HG03139 (cell line): ENCODE measurements around the gene RFLNA.
"Not testable (repeated sequence)": the region's sequence is repeated elsewhere in the genome, so short reads cannot be mapped to it uniquely, and the experiment has no call there.

Source experiments
- ATAC-seq: cut with Tn5 transposase; IDR thresholded peaks from one replicate; pipeline ENCODE4 v1.9.1; 2021; ENCODE audit not compliant: unreplicated experiment

RFLNA gene

DNA sequence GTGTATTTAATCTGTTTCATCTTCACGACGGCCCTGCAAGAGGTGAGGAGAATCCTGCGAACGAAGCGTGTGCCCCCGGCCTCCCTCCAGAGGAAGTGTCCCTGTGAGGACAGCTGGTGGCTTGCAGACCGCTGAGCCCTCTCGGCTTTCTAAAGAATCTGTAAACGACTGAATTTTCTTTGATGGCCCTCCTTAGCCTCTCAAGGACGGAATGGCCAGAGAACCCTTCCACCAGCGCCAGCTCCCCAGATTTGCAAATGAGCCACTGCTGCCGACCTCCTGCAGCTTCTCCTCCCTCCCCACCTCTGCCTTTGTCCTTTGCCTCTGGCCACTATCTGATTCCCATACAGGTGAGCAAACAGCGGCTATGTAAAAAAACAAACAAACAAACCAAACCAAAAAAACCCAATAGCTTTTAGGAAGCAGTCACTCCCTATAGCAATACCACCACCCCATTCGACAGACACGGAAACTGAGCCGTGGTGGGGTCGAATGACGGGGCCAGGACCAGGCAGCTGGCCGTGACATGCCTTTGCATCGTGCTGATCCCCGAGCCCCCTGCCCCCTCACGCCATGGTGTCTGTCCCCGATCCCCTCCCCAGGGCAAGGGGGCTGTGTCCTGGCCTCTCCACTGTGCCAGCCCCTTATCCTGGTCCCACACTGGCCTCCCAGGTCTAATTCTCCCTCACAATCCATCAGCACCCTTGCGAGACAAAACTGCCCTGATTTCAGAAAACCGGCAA lies 23.6 kb downstream of the RFLNA start:
- ATAC-seq = no peak

DNA sequence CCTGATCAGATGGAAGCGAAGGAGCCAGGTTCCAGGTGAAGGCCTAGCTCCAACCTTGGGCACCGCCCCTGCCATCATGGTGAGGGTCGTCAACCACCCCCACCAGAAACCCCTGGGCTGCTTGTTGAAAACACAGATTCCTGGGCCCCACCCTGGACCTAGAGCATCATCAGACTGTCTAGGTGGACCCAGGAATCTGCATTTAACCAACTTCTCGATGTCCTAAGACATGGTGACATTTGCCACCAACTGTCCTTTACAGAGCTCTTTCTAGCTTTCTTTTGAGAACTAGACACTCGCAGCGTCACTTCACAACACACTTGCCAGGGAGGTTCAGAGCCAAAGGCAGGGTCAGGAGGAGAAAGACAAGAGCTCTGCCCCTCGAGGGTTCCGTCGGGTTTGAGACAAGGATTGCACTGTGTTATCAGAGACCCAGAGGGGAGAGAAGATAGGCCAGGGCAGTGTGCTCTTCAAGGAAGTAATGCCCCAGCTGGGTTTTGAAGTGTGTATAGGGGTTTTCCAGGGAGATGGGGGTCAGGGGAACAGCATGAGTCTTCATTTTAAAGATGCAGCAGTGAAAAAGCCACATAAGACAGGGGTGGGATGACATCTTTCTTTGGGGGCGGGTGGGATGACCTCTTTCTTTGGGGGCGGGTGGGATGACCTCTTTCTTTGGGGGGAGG lies 24.6 kb downstream of the RFLNA start:
- ATAC-seq = no peak

DNA sequence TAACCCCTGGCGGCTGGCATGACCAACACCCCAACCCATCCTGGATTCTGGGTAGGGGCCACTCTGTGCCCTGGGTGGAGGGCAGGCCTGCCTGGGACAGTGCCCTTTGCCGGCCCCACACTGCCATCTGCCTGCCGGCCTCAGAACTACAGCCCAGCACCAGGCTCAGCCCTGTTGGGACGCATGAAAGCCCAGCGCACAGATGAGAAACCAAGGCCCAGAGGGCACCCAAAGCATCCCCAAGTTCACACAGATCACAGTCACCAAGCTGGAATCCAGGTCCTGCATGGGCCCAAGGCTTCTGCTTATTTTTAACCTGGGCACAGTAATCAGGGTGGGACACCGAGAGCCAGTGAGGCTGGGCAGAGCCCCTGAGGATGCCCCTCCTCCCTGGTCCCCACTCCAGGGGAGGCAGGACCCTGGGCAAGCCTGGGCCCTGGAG lies 26.2 kb downstream of the RFLNA start:
- no peak for ATAC-seq

DNA sequence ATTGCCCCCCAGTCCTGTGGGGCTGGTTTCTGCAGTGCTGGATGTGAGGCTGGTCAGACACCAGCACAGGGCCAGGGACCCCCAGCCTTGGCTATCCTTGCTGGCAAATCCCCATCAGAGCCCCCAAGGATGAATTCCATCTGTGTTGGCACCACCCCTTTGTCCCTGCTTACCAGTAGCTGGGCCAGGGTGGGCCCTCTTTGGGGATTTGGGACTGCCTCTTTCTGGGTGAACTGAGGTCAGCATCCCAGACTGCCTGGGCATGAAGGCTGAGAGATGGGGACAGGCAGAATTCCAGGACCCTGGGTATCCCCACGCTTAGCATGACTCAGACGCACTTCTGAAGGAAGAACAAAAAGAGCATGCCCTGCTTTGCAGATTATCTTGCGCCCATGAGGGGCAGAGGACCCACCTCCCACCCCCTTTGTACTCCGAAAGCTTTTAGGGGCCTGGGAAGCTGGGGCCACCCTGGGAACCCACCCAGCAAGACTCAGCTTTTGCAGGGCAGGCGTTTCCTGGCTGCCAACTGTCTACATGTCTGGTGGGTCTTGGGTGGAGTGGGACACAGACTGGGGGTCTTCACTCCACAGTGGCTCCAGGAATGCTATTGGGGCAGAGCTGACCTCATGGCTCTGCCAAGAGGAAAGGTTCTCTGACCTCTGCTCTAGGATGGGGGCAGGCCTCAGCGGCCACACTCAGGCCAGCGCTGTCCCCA lies 26.8 kb downstream of the RFLNA start:
- ATAC-seq = no peak

DNA sequence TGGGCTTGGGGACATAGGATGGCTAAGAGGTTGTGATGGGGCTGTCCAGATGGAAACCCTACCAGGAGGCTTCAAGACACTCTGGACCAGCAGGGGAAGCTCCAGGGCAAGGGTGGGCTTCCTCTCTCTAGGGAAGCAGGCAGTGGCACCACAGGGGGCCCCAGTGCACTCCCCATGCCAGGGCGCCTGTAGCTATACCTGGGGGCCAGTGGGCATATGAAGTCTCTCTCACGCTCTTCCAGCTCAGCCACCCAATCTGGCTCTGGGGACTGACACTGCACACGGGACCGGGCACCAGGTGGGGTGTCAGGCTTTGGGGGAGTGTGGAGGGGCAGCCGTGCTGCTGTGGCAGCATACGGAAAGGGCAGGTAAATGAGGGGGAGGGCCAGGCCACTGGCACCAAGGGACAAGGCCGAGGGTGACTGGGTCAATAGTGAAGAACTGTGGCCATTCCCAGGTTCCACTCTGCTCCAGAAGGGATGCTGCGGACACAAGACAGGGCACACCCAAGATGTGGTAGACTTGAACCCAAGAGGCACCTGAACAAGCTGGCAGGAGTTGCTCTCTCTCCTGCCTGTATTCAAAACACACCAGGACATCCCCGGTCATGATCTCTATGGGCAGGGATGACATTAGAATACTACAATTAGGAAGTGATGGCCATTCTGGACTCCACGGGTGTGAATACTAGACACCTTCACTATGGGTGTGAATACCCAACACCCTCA lies 27.5 kb downstream of the RFLNA start:
- ATAC-seq = no peak

DNA sequence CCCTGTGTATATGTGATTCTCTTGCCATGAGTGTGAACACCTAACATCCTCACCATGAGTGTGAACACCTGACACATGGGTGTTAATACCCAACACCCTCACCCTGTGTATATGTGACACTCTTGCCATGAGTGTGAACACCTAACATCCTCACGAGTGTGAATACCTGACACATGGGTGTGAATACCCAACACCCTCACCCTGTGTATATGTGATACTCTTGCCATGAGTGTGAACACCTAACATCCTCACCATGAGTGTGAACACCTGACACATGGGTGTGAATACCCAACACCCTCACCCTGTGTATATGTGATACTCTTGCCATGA lies 28.1 kb downstream of the RFLNA start:
- ATAC-seq = not testable (repeated sequence)

DNA sequence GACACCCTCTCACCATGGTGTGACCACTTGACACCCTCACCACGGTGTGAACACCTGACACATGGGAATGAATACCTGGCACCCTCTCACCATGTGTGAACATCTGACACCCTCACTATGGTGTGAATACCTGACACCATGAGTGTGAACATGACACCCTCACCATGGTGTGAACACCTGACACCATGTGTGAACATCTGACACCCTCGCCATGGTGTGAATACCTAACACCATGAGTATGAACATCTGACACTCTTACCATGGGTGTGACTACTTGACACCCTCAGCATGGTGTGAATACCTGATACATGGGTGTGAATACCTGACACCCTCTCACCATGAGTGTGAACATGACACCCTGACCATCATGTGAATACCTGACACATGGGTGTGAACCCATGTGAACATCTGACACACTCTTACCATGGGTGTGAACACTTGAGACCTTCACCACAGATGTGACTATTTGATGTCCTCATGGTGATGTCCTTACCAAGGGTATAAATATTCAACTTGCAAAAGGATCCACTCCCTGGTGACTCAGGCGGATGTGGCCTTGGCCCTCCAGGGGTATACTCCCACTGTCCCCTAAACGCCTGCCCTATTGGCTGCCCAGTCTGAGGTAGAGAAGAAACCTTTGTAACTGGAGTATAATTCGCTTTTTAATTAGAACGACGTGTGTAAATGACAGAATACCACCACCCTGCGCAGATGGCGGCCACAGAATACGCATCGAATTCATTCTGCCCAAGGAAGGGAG lies 29.1 kb downstream of the RFLNA start:
- no peak for ATAC-seq

DNA sequence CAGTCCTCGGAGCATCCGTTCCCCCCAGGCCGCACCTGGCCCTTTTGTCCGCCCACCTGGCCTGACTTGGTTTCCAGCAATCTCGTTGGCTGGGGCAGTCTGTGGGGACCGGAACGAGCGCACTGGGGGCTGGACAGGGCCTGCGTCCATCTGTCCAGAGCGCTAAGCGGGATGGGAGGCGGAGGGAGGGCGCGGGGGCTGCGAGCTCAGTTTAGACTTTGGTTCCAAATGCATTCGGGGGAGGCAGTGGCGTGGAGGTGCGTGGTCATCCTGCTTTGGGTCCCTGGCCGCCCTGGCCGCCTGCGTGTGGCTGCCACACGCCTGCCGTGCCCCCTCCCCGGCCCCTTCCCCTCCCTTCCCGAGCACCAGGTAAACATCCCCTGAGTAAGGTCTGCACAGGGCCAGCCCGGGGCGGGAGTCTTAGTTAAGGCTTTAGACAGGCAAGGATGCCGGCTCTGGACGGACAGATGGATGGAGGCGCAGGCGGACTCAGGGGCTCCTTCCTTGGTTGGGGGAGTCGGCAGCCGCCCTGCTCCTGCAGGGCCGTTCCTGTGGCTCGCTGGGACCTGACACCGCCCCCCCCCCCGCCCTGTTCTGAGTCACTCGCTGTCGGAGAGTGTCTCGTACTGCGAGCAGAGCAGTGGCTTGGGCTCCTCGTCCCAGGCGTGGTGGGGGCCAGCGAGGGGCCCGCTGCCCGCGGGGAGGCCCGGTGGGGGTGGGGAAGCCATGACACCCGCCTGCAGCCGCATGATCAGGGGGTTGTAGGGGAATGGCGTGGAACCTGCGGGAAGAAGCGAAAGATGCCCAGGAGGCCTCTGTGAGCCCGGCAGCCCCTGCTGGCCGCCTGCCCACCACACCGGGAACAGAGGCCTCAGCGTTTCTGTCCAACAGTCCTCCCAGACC lies 30.2 kb downstream of the RFLNA start:
- ATAC-seq = no peak

DNA sequence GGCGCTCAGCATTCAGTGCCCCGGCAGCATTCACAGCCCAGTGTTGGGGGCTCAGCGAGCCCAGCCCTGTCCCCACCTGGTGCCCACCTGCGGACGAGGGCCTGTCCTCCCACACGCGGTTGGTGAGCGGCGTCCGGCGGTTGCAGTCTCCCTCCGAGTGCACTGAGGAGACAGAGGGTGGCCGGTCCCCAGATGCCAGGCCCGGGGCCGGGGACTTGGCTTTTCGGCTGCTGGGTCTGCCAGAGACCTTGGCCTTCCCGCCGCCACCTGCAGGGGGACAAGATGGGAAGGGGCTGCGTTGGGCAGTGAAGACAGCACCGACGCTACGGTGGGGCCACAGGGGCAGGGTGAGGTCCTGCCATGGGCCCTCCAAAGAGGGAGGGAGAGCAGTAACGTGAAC lies 31.2 kb downstream of the RFLNA start:
- ATAC-seq = no peak

DNA sequence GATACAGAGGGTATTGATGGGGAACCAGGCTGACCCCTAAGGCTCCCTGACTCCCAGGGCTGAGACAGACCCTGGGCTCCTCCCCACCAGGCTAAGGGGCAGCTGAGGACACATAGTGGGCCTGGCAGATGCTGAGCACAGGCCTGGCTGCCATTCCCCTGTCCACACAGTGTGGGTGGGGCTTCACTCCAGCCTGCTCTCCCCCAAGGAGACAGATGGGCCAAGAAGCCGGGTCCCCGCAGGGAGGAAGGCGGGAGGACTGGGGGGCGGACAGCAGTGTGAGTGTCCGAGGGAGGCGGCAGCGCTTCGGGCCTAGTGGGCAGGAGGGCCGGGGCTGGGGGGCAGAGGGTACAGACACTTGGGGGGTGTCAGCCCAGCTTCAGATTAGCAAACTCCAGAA lies 32.0 kb downstream of the RFLNA start:
- no peak for ATAC-seq

DNA sequence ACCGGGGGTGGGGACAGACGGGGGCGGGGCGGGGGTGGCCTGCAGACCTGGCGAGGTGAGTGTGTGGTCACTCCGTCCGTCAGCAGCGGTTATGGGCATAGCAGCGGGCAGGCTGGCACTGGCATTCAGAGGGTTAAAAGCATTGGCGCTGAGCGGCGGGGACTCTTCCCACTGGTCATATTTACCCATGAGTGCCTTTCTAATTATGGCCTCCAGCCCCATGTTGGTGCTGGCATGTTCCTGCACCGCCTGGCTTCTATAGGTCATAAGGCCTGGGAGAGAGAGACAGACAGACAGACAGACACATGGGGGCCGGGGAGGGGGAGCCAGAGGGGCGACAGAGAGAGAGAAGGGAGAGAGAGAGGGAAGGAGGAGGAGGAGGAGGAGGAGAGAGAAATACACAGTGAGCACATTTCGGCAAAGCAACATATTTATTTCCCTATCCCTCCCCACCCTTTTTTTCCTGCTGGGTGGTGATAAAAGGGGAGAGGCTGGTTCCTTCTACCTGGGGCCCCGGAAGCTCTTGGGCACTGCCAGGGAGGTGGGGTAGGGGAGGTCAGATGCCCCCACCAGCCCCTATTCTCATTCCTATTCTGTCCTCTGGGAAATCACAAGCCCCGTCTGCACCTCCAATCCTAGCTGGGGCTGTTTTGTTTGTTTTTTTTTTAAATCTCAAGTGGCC lies 32.6 kb downstream of the RFLNA start:
- no peak for ATAC-seq

DNA sequence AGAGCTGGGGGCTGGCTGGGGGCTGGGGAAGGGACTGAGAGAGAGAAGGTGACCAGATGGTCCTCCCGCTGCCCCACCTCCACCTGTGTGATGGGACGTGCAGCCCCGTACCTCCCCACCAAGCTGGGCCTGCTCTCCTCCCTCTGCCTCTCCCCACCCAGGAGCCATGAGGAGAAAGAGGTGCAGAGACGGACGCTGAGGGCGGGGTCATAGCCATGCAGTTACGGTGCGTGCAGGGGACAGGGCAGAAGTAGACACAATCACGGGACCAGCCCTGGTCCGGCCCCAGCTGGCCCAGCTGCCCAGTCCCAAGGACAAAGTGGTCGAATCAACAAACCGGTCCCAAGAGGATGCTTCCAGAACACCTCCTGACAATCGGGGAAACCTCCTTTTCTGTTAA lies 33.2 kb downstream of the RFLNA start:
- no peak for ATAC-seq

DNA sequence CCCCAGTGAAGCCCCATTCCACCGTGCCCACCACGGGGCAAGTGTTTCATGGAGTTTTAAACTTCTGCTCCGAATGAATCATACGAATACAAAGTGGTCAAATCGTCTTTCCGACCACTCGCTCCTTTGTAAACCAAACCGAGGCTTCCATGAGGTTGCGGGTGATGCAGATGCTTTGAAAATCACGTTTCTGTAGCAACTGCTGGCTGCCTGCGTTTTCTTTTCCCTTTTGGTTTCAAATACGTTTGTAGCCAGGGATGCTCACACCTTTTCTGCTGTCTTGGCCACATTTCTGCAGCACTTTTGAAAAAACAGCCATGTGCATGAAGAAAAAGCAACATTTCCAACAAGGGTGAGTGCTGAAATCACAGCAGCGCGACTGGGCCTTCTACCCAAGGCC lies 33.7 kb downstream of the RFLNA start:
- no peak for ATAC-seq

DNA sequence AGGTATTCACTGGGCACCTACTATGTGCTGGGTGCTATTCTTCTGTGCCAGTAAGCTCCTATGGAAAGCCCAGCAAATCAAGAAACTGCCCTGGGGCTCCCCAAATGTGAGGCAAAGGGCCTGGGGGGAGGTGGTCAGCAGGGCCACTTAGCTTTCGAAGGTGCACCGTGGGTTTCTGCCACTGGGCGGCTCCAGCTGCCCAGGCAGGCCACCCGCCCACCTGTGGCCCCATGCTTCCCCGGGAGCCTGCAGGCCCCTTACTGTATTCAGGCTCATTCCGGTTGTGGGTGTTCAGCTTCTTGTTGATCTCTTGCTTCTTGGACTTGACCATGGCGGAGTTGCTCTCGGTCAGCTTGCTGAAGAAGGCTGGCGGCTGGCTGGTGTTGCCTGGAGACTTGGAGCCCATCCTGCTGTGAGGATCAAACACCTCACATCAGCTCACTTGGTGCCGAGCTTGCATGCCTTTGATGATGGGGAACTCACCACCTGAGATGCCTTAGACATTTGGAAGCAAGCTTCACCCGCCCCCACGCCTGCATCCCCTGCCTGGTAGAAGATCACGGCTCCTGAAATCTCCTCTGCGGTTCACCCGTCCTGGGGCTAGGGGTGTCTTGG lies 37.3 kb downstream of the RFLNA start:
- no peak for ATAC-seq

DNA sequence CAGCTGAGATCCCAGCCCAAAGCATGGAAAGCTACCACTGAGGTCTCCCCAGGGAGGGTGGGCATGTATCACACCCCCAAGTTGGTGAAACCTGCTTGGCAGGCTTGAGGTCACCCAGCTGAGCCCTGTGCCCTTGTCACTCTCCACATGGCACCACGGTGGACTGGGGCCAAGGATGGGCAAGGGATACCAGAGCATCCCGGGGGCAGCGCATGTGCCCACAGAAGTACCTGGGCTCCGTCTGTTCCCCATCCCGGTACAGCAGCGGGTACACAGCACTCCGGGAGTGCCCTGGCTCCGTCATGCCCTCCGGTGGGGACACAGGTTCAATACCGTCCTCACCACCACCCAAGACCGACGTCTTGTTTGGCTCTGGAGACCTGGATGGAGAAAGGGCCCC lies 38.0 kb downstream of the RFLNA start:
- ATAC-seq = no peak

DNA sequence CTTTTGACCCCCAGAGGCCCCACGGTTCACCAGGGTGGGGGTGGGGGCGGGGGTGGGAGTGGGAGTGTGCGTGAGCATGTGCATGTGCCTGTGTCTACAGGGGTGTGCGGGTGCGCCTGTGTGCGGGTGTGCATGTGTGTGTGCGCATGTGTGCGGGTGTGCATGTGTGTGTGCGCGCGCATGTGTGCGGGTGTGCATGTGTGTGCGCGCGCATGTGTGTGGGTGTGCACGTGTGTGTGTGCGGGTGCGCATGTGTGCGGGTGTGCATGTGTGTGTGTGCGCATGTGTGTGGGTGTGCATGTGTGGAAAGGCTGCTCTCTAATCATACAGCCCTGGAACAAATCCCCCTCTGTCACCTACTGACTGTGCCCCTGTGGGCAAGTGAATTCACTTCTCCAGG lies 38.8 kb downstream of the RFLNA start:
- no peak for ATAC-seq

DNA sequence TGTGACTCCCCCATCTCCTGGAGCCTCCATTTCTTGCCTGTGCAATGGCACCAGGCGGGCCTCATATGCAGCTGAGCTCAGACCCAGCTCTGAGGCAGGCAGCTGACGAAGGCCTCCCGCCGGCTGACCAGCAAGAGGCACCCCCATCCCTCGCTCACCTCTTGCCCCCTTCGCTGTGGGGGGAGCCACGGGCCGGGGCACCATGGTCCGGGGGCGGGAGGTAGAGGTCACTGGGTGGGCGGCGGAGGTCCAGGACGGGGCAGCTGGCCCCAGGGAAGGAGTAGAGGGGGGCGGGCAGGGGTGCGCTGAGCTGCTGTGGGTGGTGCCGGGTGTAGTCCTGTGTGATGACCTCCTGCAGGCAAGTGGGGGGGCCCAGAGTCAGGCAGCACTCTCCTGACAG lies 39.4 kb downstream of the RFLNA start:
- ATAC-seq = no peak

DNA sequence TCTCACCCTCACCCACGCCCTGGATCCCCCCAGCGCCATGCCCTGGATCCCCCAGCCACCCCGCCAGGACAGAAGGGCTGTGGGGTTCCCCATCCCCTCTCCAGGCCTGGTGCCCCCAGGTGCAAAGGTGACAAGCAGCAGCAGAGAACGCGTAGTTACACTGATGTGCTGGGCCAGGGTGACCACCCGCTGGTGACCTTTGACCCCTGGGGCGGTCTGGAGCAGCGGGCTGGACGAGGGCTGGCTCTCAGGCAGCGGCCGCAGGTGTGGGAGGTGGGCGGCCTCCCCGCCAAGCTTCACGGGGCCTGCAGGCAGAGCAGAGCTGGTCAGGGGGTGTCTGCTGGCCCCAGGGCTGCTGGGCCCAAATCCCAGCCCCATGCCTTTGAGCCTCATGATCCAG lies 40.1 kb downstream of the RFLNA start:
- ATAC-seq = no peak
